Astrocyte (in vitro differentiated cells and primary cell): ENCODE data around the gene TFEB. TPM values are rescaled to one million over a fixed set of nuclear protein-coding genes. Genes with fewer than 3 reads are reported as not detected.

Experiments used
- DNase-seq: peaks from one replicate; pipeline ENCODE4 v3.0.0-alpha.2; 2010; ENCODE audit warnings: low read depth
- FAIRE-seq: peaks from 2 replicates; lab custom pipeline; 2011; peaks lifted over from hg19 to GRCh38; lab: Jason Lieb, UNC
- H2AFZ ChIP-seq: 2 replicates; pipeline ENCODE4 v1.6.0; 2012; ENCODE audit warnings: low read depth, low read length, inconsistent platforms
- H3K27ac ChIP-seq: 2 replicates; pipeline ENCODE4 v1.5.1; 2011; ENCODE audit warnings: low read depth, low read length, inconsistent platforms
- H3K27me3 ChIP-seq: 2 replicates; pipeline ENCODE4 v1.6.0; 2011; ENCODE audit warnings: low read length, inconsistent platforms; ENCODE audit not compliant: insufficient read depth
- H3K36me3 ChIP-seq: 2 replicates; pipeline ENCODE4 v1.5.1; 2011; ENCODE audit warnings: low read length, inconsistent platforms; ENCODE audit not compliant: insufficient read depth
- H3K4me1 ChIP-seq: 2 replicates; pipeline ENCODE4 v1.5.1; 2011; ENCODE audit warnings: low read length, inconsistent platforms; ENCODE audit not compliant: insufficient read depth
- H3K4me2 ChIP-seq: 2 replicates; pipeline ENCODE4 v1.6.0; 2012; ENCODE audit warnings: low read length, inconsistent platforms
- H3K4me3 ChIP-seq: 2 replicates; pipeline ENCODE4 v1.5.1; 2011; ENCODE audit warnings: low read depth, mild to moderate bottlenecking, low read length, inconsistent platforms; ENCODE audit not compliant: insufficient read depth
- H3K79me2 ChIP-seq: 2 replicates; pipeline ENCODE4 v1.6.0; 2012; ENCODE audit warnings: mild to moderate bottlenecking, low read length, inconsistent platforms; ENCODE audit not compliant: insufficient read depth
- H3K9ac ChIP-seq: 2 replicates; pipeline ENCODE4 v1.6.0; 2012; ENCODE audit warnings: mild to moderate bottlenecking, low read length, inconsistent platforms
- H3K9me3 ChIP-seq: 2 replicates; pipeline ENCODE4 v1.5.1; 2012; ENCODE audit warnings: low read depth, mild to moderate bottlenecking, low read length, inconsistent platforms; ENCODE audit not compliant: insufficient read depth
- H4K20me1 ChIP-seq: 2 replicates; pipeline ENCODE4 v1.6.0; 2012; ENCODE audit warnings: low read length, inconsistent platforms; ENCODE audit not compliant: insufficient read depth
- H3K27ac Mint-ChIP-seq: one replicate; pipeline ENCODE4 v1.8.0; 2021; ENCODE audit warnings: mild to moderate bottlenecking, mixed read lengths; ENCODE audit not compliant: unreplicated experiment
- H3K27me3 Mint-ChIP-seq: one replicate; pipeline ENCODE4 v1.8.0; 2021; ENCODE audit warnings: low read depth, mixed read lengths; ENCODE audit not compliant: unreplicated experiment
- H3K36me3 Mint-ChIP-seq: one replicate; pipeline ENCODE4 v1.8.0; 2021; ENCODE audit warnings: low read depth, mixed read lengths; ENCODE audit not compliant: unreplicated experiment
- H3K4me1 Mint-ChIP-seq: one replicate; pipeline ENCODE4 v1.8.0; 2021; ENCODE audit warnings: low read depth, mixed read lengths; ENCODE audit not compliant: unreplicated experiment
- H3K4me3 Mint-ChIP-seq: one replicate; pipeline ENCODE4 v1.8.0; 2021; ENCODE audit warnings: mild to moderate bottlenecking, moderate library complexity, mixed read lengths; ENCODE audit not compliant: unreplicated experiment
- H3K9me3 Mint-ChIP-seq: one replicate; pipeline ENCODE4 v1.8.0; 2021; ENCODE audit warnings: mild to moderate bottlenecking, mixed read lengths; ENCODE audit not compliant: unreplicated experiment
- EZH2 ChIP-seq: IDR thresholded peaks from 2 replicates; pipeline ENCODE4 v1.6.1; 2012; ENCODE audit warnings: mild to moderate bottlenecking, low read length, inconsistent platforms; ENCODE audit not compliant: insufficient read depth
- total RNA-seq: library from RNA; stranded (reverse); gene quantifications from 2 replicates; pipeline ENCODE4 v1.2.1, GENCODE V29; 2021
- TF ChIP-seq, protein P1 (sequence below): IDR thresholded peaks from 2 replicates; pipeline ENCODE4 v1.5.1; 2011; ENCODE audit warnings: low read depth, mild to moderate bottlenecking, inconsistent platforms, low read length, moderate library complexity; ENCODE audit not compliant: insufficient read depth

The TFEB gene
- total RNA-seq, 1 donor from 2014 or later: 4.7 TPM

DNA sequence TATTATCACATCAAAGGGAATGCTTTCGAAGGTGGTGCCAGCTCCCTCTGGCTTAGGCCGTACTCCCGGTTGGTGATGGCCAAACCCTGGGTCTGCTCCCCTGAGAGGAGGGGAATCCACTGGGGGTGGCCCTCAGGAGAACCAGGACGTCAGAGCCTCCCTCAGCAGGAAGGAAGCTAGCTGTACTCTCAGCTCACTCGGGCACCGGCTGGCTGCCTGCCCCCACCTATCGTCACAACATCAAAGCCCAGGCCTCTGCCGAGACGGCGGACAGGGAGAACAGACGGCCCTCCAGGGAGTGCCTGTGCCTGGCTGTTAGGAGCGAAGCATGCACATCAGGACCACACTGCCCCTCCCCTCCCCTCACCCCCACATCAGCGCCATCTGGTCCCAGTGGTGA is 20.9 kb upstream of the TFEB start:
- peaks cover 13% of the 10 kb centered on the region for H3K4me1 Mint-ChIP-seq
- Histone ChIP-seq H3K9me3 (no peaks in the 10 kb centered on the region), H3K79me2 (no peaks in the 10 kb centered on the region), H4K20me1 (no peaks in the 10 kb centered on the region), H3K27ac (no peak overlapping the region), H3K9ac (no peak overlapping the region), H3K27me3 (peaks cover 13% of the 10 kb centered on the region), H3K36me3 (no peaks in the 10 kb centered on the region), H3K4me3 (no peak overlapping the region), H3K4me2 (no peak overlapping the region), H3K4me1 (no peaks in the 10 kb centered on the region), H2AFZ (no peak overlapping the region)
- DNase-seq (no peak), FAIRE-seq (no peak)
- H3K27me3 Mint-ChIP-seq: peaks cover 13% of the 10 kb centered on the region
- H3K9me3 Mint-ChIP-seq: no peaks in the 10 kb centered on the region
- H3K36me3 Mint-ChIP-seq: no peaks in the 10 kb centered on the region
- no peak overlapping the region for H3K4me3 Mint-ChIP-seq
- TF ChIP-seq, protein P1, sequence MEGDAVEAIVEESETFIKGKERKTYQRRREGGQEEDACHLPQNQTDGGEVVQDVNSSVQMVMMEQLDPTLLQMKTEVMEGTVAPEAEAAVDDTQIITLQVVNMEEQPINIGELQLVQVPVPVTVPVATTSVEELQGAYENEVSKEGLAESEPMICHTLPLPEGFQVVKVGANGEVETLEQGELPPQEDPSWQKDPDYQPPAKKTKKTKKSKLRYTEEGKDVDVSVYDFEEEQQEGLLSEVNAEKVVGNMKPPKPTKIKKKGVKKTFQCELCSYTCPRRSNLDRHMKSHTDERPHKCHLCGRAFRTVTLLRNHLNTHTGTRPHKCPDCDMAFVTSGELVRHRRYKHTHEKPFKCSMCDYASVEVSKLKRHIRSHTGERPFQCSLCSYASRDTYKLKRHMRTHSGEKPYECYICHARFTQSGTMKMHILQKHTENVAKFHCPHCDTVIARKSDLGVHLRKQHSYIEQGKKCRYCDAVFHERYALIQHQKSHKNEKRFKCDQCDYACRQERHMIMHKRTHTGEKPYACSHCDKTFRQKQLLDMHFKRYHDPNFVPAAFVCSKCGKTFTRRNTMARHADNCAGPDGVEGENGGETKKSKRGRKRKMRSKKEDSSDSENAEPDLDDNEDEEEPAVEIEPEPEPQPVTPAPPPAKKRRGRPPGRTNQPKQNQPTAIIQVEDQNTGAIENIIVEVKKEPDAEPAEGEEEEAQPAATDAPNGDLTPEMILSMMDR: no peak
- no peak for TF ChIP-seq EZH2
- H3K27ac Mint-ChIP-seq: no peak overlapping the region

GRCh38 chr6:41755895-41756294 is 20.5 kb upstream of the TFEB start:
- TF ChIP-seq, protein P1: no peak
- no peak for TF ChIP-seq EZH2
- no peaks in the 10 kb centered on the region for H3K36me3 Mint-ChIP-seq
- H2AFZ ChIP-seq: no peak overlapping the region

GRCh38 chr6:41750374-41750773 is 15.0 kb upstream of the TFEB start:
- TF ChIP-seq, protein P1: no peak
- TF ChIP-seq EZH2: no peak
- DNase-seq: no peak
- Histone ChIP-seq H3K4me1 (no peaks in the 10 kb centered on the region), H3K79me2 (no peaks in the 10 kb centered on the region), H3K4me3 (no peak overlapping the region), H3K9ac (no peak overlapping the region), H3K4me2 (no peak overlapping the region), H4K20me1 (no peaks in the 10 kb centered on the region), H3K27me3 (peaks cover 16% of the 10 kb centered on the region), H3K27ac (no peak overlapping the region), H3K9me3 (no peaks in the 10 kb centered on the region), H2AFZ (no peak overlapping the region), H3K36me3 (no peaks in the 10 kb centered on the region)
- no peaks in the 10 kb centered on the region for H3K36me3 Mint-ChIP-seq
- no peak for FAIRE-seq
- H3K4me1 Mint-ChIP-seq: no peaks in the 10 kb centered on the region
- peaks cover 23% of the 10 kb centered on the region for H3K27me3 Mint-ChIP-seq
- H3K9me3 Mint-ChIP-seq: peaks cover 2% of the 10 kb centered on the region
- no peak overlapping the region for H3K27ac Mint-ChIP-seq
- no peak overlapping the region for H3K4me3 Mint-ChIP-seq

More at GRCh38 chr6:41755895-41756294, 20.5 kb upstream of the TFEB start:
- FAIRE-seq (no peak), DNase-seq (no peak)
- Histone ChIP-seq H4K20me1 (no peaks in the 10 kb centered on the region), H3K4me3 (no peak overlapping the region), H3K27me3 (peaks cover 13% of the 10 kb centered on the region), H3K27ac (no peak overlapping the region), H3K4me1 (no peaks in the 10 kb centered on the region), H3K79me2 (no peaks in the 10 kb centered on the region), H3K9me3 (no peaks in the 10 kb centered on the region), H3K36me3 (no peaks in the 10 kb centered on the region), H3K9ac (no peak overlapping the region), H3K4me2 (no peak overlapping the region)
- Mint-ChIP-seq H3K27me3 (peaks cover 13% of the 10 kb centered on the region), H3K4me1 (peaks cover 13% of the 10 kb centered on the region), H3K4me3 (no peak overlapping the region), H3K27ac (no peak overlapping the region), H3K9me3 (no peaks in the 10 kb centered on the region)
